Measurements from ENCODE around the gene SNRNP48. TPM values are rescaled to one million over a fixed set of nuclear protein-coding genes. Genes with fewer than 3 reads are reported as not detected.

SNRNP48 gene
- total RNA-seq, 1 donor from 2014 or later = 9.6 TPM

DNA sequence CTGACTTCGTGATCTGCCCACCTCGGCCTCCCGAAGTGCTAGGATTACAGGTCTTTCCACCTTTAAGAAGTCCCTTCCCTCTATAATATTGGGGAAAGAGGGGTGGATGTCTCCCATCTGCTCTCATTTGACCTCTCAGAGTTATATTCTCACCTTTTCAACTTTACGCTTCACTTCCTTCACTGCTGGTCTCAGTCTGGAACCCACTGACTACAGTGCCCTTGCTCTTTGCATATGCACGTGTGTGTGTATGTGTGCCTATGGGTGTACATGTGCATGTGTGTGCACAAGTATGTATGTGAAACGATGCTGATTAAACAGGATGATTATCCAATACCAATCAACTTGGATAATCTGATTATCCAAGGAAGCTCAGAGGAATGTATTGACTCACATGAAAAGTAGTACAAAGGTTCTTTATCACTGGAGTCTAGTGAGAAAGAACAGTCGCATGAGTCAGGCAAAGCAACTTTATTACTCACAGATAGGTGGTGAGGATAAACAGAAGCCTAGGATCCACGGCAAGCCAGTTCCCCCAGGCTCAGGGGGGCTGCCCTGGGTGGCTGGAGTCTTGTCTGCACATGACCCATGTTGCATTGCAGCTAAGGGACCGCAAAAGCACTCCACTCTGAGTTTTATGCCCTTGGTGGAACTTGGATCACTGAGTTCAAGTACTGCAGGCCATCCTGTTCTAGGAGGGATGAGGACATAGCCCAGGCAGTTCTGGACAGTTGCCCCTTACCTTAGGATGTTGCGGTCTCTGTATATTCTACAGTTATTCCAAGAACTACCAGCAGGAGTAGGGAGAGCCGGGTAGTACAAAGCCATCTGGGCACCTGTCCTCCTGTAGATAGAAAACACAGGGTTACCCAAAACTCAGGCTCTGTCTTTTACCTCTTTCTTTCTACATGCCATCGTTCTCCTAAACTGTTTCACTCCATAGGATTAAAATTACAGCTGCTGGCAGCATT is 50.9 kb downstream of the SNRNP48 start:
- no peak overlapping the region for H3K27ac ChIP-seq
- H3K4me3 ChIP-seq = no peak overlapping the region
- no peaks in the 10 kb centered on the region for H3K27me3 ChIP-seq
- intact Hi-C loops (cut with DNase I) = no loop called here
- H3K9me3 ChIP-seq = no peaks in the 10 kb centered on the region
- no peaks in the 10 kb centered on the region for H3K36me3 ChIP-seq
- H3K4me1 ChIP-seq = no peaks in the 10 kb centered on the region
- DNase-seq (ENCODE audit: extremely low spot score in 2 of 2) = no peak
- TF ChIP-seq, protein P1, sequence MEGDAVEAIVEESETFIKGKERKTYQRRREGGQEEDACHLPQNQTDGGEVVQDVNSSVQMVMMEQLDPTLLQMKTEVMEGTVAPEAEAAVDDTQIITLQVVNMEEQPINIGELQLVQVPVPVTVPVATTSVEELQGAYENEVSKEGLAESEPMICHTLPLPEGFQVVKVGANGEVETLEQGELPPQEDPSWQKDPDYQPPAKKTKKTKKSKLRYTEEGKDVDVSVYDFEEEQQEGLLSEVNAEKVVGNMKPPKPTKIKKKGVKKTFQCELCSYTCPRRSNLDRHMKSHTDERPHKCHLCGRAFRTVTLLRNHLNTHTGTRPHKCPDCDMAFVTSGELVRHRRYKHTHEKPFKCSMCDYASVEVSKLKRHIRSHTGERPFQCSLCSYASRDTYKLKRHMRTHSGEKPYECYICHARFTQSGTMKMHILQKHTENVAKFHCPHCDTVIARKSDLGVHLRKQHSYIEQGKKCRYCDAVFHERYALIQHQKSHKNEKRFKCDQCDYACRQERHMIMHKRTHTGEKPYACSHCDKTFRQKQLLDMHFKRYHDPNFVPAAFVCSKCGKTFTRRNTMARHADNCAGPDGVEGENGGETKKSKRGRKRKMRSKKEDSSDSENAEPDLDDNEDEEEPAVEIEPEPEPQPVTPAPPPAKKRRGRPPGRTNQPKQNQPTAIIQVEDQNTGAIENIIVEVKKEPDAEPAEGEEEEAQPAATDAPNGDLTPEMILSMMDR (IDR thresholded peaks at IDR 0.05) = no peak
- no peak for TF ChIP-seq POLR2A (IDR thresholded peaks at IDR 0.05)
- TF ChIP-seq POLR2AphosphoS5 (IDR thresholded peaks at IDR 0.05; ENCODE audit: insufficient read depth in 1 of 2, low read depth in 1 of 2) = no peak

DNA sequence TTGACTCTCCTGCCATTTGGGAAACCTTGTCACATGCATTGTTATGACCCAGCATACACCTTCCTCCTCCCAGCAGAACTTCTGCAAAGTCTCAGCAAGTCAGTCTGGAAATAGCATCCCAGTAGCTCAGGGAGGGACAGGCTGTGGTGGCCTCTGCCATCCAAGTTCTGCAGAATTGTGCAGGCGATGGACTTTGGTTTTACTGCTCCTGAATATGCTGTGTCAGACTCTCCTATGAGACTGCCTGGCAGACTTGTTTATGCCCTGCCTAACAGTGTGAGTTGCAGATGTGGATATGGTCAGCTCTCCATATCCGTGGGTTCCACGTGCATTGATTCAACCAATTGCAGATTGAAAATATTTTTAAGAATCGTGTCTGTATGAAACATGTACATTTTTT is 52.8 kb downstream of the SNRNP48 start:
- Histone ChIP-seq H3K4me3 (no peak overlapping the region), H3K36me3 (no peaks in the 10 kb centered on the region), H3K9me3 (no peaks in the 10 kb centered on the region), H3K4me1 (no peaks in the 10 kb centered on the region), H3K27me3 (no peaks in the 10 kb centered on the region), H3K27ac (no peak overlapping the region)
- intact Hi-C loops (cut with DNase I) = no loop called here
- no peak for DNase-seq (ENCODE audit: extremely low spot score in 2 of 2)
- TF ChIP-seq, protein P1 (IDR thresholded peaks at IDR 0.05) = no peak
- no peak for TF ChIP-seq POLR2A (IDR thresholded peaks at IDR 0.05)
- TF ChIP-seq POLR2AphosphoS5 (IDR thresholded peaks at IDR 0.05; ENCODE audit: insufficient read depth in 1 of 2, low read depth in 1 of 2) = no peak

DNA sequence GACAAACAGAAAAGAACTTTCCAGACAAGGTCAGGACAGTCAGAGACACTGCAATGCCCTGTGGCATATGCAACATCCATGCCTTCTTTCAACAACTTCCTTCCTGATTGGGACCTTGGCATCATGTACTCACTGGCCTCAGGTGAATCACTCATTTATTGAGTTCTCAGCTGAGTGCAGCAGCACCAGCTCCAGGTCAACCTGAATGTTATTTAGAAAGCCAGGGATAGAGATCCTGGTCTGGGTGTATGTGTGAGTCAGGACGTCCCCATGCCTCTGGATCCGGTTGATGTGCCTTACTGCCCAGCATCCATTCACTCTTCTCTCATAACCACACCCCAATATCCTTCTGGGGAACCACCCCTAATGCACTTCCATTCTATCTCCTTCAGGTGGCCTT is 54.4 kb downstream of the SNRNP48 start:
- no peaks in the 10 kb centered on the region for H3K27me3 ChIP-seq
- H3K36me3 ChIP-seq = no peaks in the 10 kb centered on the region
- no peaks in the 10 kb centered on the region for H3K9me3 ChIP-seq
- H3K4me3 ChIP-seq = no peak overlapping the region
- TF ChIP-seq POLR2AphosphoS5 (IDR thresholded peaks at IDR 0.05; ENCODE audit: insufficient read depth in 1 of 2, low read depth in 1 of 2) (no peak), POLR2A (IDR thresholded peaks at IDR 0.05) (no peak)
- TF ChIP-seq, protein P1 (IDR thresholded peaks at IDR 0.05) = no peak
- H3K27ac ChIP-seq = no peak overlapping the region
- H3K4me1 ChIP-seq = no peaks in the 10 kb centered on the region
- DNase-seq (ENCODE audit: extremely low spot score in 2 of 2) = no peak
- intact Hi-C loops (cut with DNase I) = no loop called here

DNA sequence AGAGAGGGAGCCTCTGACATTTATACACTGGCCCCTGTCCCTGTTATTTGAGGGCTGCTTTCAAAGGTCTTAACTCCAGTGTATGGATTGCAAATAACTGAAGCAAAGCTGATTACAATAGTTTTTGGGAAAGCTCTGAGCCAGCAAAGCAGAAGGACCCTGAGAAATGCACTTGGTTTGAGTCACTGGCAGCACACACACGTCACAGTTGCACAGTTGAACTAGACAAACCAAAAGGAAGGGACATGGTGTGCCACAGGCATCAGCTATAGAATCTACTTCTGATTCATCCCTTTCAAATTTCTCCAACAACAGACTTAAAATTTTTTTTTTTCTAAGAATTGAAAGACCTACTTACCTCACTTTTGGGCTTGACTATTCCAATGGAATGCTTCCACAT is 56.4 kb downstream of the SNRNP48 start:
- Histone ChIP-seq H3K27me3 (peaks cover 3% of the 10 kb centered on the region), H3K9me3 (no peaks in the 10 kb centered on the region), H3K4me1 (no peaks in the 10 kb centered on the region), H3K27ac (no peak overlapping the region), H3K36me3 (no peaks in the 10 kb centered on the region), H3K4me3 (no peak overlapping the region)
- TF ChIP-seq POLR2AphosphoS5 (IDR thresholded peaks at IDR 0.05; ENCODE audit: insufficient read depth in 1 of 2, low read depth in 1 of 2) = no peak
- TF ChIP-seq, protein P1 (IDR thresholded peaks at IDR 0.05) = no peak
- TF ChIP-seq POLR2A (IDR thresholded peaks at IDR 0.05) = no peak
- no peak for DNase-seq (ENCODE audit: extremely low spot score in 2 of 2)
- intact Hi-C loops (cut with DNase I) = no loop called here

DNA sequence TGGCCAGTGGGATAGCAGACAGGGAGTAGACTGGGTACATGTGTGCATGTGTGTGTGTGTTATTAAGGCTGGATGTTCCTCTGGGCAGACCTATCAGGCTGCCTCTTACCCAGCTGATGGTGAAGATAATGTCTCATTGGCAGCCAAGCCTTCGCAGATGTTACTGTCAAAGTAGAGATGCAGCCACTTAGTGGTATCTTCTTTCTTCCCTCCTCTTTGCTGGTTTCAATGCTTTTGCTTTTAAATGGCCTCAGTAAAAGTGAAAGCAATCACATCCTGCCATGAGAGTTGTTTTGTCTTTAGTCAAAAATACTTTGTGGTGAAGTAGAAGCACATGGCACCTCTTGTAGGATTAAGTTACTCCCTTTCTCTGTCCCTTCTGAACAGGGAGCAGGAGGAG is 57.5 kb downstream of the SNRNP48 start:
- intact Hi-C loops (cut with DNase I) = no loop called here
- no peak for TF ChIP-seq POLR2A (IDR thresholded peaks at IDR 0.05)
- TF ChIP-seq, protein P1 (IDR thresholded peaks at IDR 0.05) = no peak
- no peak for TF ChIP-seq POLR2AphosphoS5 (IDR thresholded peaks at IDR 0.05; ENCODE audit: insufficient read depth in 1 of 2, low read depth in 1 of 2)
- Histone ChIP-seq H3K9me3 (no peaks in the 10 kb centered on the region), H3K4me3 (no peak overlapping the region), H3K27me3 (peaks cover 3% of the 10 kb centered on the region), H3K27ac (no peak overlapping the region), H3K36me3 (no peaks in the 10 kb centered on the region), H3K4me1 (no peaks in the 10 kb centered on the region)
- DNase-seq (ENCODE audit: extremely low spot score in 2 of 2) = no peak

All from vagina (tissue), 2 donors.